CD4-positive, alpha-beta T cell treated with Interferon alpha-2 for 1 hour (primary cell): ENCODE measurements around the gene PHTF2.

ENCODE experiments used
- DNase-seq, 2 donors: peaks; one replicate each; pipeline ENCODE4 v3.0.0-alpha.2; 2020 to 2022

PHTF2 gene

DNA sequence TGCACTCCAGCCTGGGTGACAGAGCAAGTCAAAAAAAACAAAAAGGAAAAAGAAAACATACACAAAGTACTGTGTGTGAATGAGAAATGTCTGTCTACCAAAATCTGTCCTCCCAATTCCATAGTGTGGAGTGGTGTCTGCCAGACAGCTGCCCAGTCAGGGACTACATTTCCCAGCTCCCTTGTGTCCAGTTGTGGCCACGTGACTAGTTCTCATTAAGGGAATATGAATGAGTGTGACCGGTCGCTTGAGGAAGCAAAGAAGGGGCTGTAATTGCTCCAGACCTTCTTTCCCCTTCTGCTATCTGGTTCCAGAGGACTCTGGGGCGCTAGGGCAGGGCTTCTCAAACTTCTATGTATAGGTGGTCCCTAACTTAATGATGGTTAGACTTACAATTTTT lies 204.1 kb downstream of the PHTF2 start:
- no peak for DNase-seq

DNA sequence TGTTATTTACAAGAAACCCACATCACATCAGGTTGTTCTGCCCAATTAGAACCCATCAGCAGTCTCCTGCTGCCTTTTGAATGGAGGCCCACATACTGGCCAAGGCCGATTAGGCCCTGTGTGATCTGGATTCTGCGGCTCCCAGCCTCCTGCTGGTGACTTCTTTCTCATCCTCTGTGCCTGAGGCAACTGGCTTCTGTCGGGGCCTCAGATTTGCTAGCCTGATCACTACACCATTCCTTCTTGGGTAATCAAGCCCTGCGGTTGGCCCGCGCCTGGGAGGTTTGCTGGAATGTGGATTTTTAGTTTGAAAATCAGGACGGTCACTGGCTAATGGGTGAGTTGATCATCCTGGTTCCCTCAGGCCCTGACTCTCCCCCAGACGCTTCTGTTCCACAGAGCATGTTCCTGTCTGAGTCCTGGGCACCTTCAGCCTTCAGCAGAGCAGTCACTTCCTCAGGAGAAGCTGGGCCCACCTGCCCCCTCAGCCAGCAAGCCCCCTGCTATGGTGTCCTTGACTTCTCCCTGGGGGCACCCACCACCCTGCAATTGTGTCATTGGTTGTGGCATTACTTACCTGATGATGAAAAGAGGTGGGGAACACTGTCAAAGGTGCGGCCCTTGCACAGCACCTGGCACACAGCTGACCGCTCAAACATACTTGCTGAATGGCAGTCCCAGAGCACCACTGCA lies 207.6 kb downstream of the PHTF2 start:
- DNase-seq = no peak
